AG09319 (cell line): Measurements from ENCODE around the gene THAP2.
"Not testable (repeated sequence)": the region's sequence is repeated elsewhere in the genome, so short reads cannot be mapped to it uniquely, and the experiment has no call there.

Experiments
- DNase-seq: peaks from one replicate; pipeline ENCODE4 v3.0.0-alpha.2; 2010; ENCODE audit warnings: low read depth; ENCODE audit errors: extremely low read depth
- CTCF ChIP-seq: IDR thresholded peaks from 2 replicates; pipeline ENCODE4 v1.5.1; 2011; ENCODE audit warnings: low read depth, mild to moderate bottlenecking, inconsistent platforms, low read length, moderate library complexity

The THAP2 gene

DNA sequence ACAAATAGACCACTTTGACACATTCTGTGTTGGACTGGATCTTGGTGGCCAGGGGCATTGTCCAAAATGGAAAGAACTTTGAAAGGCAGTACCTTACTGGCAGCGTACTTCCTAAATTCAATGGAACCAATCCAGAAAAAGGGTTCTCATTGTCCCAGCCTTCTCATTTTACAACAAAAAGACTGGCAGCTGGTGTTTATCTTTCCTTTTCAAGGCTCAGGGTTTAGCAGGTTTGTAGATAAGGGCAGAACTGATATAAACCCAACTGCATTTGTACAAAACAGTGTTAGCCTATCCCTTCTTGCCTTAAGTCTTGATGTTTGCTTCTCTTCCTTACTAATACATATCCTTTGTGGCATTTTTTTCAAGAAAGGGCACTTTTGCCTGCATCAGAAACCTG lies 7.7 kb downstream of the THAP2 start:
- DNase-seq, result no peak

GRCh38 chr12:71682466-71682865 lies 18.4 kb downstream of the THAP2 start:
- no peak for TF ChIP-seq CTCF
- DNase-seq, result no peak

More for the DNA sequence above, 7.7 kb downstream of the THAP2 start:
- no peak for TF ChIP-seq CTCF

GRCh38 chr12:71683633-71684032 lies 19.5 kb downstream of the THAP2 start:
- no peak for TF ChIP-seq CTCF
- DNase-seq, result no peak

DNA sequence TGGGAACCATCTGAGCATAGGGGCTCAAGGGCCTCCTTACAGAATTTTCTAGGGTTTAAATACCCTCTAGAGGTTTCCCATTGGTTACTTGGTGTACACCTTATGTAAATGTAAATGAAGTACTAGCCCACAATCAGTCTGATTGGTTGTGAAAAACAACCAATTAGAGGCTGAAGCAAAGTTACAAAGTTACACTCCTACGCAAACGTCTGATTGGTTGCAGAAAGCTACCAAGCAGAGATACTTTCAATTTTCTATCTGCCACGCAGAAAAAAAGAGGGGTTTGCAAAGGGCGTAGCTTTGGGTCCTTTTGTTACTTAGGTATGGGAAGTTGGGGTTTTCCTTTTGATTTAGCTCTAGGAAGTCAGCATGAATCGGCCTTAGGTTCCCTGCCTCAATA lies 20.0 kb downstream of the THAP2 start:
- DNase-seq, result no peak
- TF ChIP-seq CTCF, result no peak

DNA sequence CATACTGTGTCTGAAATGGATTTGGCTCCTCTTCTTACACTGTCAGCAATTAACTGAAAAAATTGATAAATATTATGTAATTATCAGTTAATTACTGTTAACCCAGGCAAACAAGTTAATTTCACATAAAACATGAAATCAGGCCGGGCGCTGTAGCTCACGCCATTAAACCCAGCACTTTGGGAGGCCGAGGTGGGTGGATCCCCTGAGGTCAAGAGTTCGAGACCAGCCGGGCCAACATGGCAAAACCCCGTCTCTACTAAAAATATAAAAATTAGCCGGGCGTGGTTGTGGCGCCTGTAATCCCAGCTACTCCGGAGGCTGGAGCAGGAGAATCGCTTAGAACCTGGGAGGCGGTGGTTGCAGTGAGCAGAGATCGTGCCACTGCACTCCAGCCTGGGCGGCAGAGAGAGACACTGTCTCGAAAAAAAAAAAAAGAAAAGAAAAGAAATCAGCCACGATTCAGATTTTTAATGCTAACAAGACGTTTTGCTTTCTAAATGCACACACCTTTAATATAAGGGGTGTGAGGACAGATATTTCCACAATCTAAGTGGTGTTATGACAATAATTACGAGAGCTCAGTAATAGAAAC lies 21.3 kb downstream of the THAP2 start:
- no peak for DNase-seq
- TF ChIP-seq CTCF, result no peak

GRCh38 chr12:71685914-71686657 lies 22.0 kb downstream of the THAP2 start, which contains the start of gene TMEM19:
TMEM19 (plus strand) TSS chr12:71686082; CDS start chr12:71686681, 599 bp downstream.
- peak; percentile 34 for TF ChIP-seq CTCF
- peak; percentile 60 for DNase-seq

DNA sequence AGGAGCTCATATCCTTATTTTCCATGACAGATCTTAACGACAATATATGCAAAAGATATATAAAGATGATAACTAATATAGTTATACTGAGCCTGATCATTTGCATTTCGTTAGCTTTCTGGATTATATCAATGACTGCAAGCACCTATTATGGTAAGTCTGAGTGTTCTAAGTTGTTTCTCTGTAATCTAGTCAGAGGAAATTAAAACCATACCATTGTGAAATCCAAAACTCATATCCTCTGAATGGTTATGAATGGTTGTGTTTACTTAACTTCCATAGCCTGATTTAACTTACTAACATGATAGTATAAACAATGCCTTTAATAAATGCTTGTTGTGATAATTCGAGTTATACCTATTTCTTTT lies 22.5 kb downstream of the THAP2 start:
- DNase-seq, result peak; percentile 5

GRCh38 chr12:71687172-71687571 lies 23.1 kb downstream of the THAP2 start:
- DNase-seq, result not testable (repeated sequence)

More for the DNA sequence above, 22.5 kb downstream of the THAP2 start:
- TF ChIP-seq CTCF, result no peak
